DND-41 (cell line): Measurements from ENCODE around the gene SGCD.

Experiments used
- EZH2 ChIP-seq: IDR thresholded peaks from 3 replicates; pipeline ENCODE4 v1.6.1; 2012; ENCODE audit warnings: borderline replicate concordance, low read depth, mild to moderate bottlenecking, moderate library complexity, low read length, inconsistent platforms; ENCODE audit not compliant: severe bottlenecking
- TF ChIP-seq, protein P1 (sequence below): IDR thresholded peaks from 2 replicates; pipeline ENCODE4 v1.5.1; 2012; ENCODE audit warnings: borderline replicate concordance, low read length, moderate library complexity, mild to moderate bottlenecking; ENCODE audit not compliant: poor library complexity, severe bottlenecking; ENCODE audit errors: extremely low read depth

DNA sequence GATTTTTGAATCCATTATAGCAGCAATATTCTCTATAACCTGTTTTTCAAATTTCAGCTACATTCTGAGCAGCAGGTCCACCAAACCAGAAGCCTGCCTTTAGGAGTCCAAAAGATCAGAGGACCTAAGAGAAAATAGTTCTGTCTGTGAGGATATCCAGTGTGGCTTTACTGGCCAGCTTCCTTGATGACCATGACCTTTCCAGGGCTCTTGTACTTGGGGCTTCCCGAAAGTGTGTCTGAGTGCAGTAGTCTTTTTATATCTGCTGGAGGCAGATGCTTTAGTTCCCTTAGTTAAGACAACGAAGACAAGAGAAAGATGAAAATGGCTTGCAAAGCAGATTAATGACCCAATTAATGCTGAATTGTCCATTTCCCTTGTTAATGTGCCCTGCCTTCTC is 72.4 kb downstream of the SGCD start:
- TF ChIP-seq, protein P1, sequence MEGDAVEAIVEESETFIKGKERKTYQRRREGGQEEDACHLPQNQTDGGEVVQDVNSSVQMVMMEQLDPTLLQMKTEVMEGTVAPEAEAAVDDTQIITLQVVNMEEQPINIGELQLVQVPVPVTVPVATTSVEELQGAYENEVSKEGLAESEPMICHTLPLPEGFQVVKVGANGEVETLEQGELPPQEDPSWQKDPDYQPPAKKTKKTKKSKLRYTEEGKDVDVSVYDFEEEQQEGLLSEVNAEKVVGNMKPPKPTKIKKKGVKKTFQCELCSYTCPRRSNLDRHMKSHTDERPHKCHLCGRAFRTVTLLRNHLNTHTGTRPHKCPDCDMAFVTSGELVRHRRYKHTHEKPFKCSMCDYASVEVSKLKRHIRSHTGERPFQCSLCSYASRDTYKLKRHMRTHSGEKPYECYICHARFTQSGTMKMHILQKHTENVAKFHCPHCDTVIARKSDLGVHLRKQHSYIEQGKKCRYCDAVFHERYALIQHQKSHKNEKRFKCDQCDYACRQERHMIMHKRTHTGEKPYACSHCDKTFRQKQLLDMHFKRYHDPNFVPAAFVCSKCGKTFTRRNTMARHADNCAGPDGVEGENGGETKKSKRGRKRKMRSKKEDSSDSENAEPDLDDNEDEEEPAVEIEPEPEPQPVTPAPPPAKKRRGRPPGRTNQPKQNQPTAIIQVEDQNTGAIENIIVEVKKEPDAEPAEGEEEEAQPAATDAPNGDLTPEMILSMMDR, result no peak
- no peak for TF ChIP-seq EZH2
